Mesendoderm (in vitro differentiated cells): Measurements from ENCODE around the gene AMH.

Experiments
- DNase-seq: peaks from one replicate; pipeline ENCODE4 v3.0.0; 2013
- H2AK5ac ChIP-seq: 2 replicates; pipeline ENCODE4 v1.6.1; 2013; ENCODE audit warnings: low read length, inconsistent platforms
- H2BK120ac ChIP-seq: 2 replicates; pipeline ENCODE4 v1.6.1; 2013; ENCODE audit warnings: low read depth, mild to moderate bottlenecking, low read length, moderate library complexity, mixed read lengths
- H2BK15ac ChIP-seq: replicated peaks from 2 replicates; pipeline ENCODE4 v1.6.1; 2013; ENCODE audit warnings: low read depth, mild to moderate bottlenecking, moderate library complexity
- H2BK5ac ChIP-seq: 2 replicates; pipeline ENCODE4 v1.6.1; 2013; ENCODE audit warnings: low read length, inconsistent platforms
- H3K18ac ChIP-seq: 2 replicates; pipeline ENCODE4 v1.6.1; 2013; ENCODE audit warnings: mild to moderate bottlenecking, low read length, mixed read lengths
- H3K23ac ChIP-seq: one replicate; pipeline ENCODE4 v1.6.1; 2013; ENCODE audit warnings: low read length
- H3K27ac ChIP-seq: 2 replicates; pipeline ENCODE4 v1.5.1; 2013; ENCODE audit warnings: low read depth, mild to moderate bottlenecking, inconsistent platforms, low read length, moderate library complexity
- H3K27me3 ChIP-seq: 2 replicates; pipeline ENCODE4 v1.6.1; 2013; ENCODE audit warnings: low read length, control low read depth, mild to moderate bottlenecking, inconsistent platforms; ENCODE audit not compliant: insufficient read depth, poor library complexity
- H3K36me3 ChIP-seq: 2 replicates; pipeline ENCODE4 v1.6.1; 2013; ENCODE audit warnings: low read length, inconsistent platforms; ENCODE audit not compliant: control insufficient read depth, insufficient read depth
- H3K4ac ChIP-seq: one replicate; pipeline ENCODE4 v1.6.1; 2013; ENCODE audit warnings: low read depth, mild to moderate bottlenecking, low read length, moderate library complexity
- H3K4me1 ChIP-seq: 2 replicates; pipeline ENCODE4 v1.6.1; 2013; ENCODE audit warnings: low read depth, low read length, inconsistent platforms; ENCODE audit not compliant: control insufficient read depth
- H3K4me2 ChIP-seq: 2 replicates; pipeline ENCODE4 v1.6.1; 2013; ENCODE audit warnings: low read length
- H3K4me3 ChIP-seq: 2 replicates; pipeline ENCODE4 v1.5.1; 2013; ENCODE audit warnings: mild to moderate bottlenecking, low read length
- H3K56ac ChIP-seq: one replicate; pipeline ENCODE4 v1.6.1; 2013; ENCODE audit warnings: low read length
- H3K79me1 ChIP-seq: 2 replicates; pipeline ENCODE4 v1.6.1; 2013; ENCODE audit warnings: low read length, inconsistent platforms
- H3K79me2 ChIP-seq: 2 replicates; pipeline ENCODE4 v1.6.1; 2013; ENCODE audit warnings: mild to moderate bottlenecking, low read length; ENCODE audit not compliant: control insufficient read depth, insufficient read depth
- H3K9ac ChIP-seq: 2 replicates; pipeline ENCODE4 v1.6.1; 2013; ENCODE audit warnings: low read length, inconsistent platforms
- H4K5ac ChIP-seq: one replicate; pipeline ENCODE4 v1.6.1; 2013; ENCODE audit warnings: low read length
- H4K8ac ChIP-seq: one replicate; pipeline ENCODE4 v1.6.1; 2013; ENCODE audit warnings: low read depth, mild to moderate bottlenecking, control low read depth, low read length, moderate library complexity
- WGBS: extraction: QIAGEN DNeasy Blood & Tissue Kit; methylation state at CpG from one replicate; pipeline ENCODE4 v1.1.7; 2013; ENCODE audit warnings: low lambda C conversion rate, missing lambda C conversion rate; ENCODE audit not compliant: insufficient coverage; ENCODE audit errors: extremely low coverage; 5-methylcytosine and 5-hydroxymethylcytosine counted together

The AMH gene

DNA sequence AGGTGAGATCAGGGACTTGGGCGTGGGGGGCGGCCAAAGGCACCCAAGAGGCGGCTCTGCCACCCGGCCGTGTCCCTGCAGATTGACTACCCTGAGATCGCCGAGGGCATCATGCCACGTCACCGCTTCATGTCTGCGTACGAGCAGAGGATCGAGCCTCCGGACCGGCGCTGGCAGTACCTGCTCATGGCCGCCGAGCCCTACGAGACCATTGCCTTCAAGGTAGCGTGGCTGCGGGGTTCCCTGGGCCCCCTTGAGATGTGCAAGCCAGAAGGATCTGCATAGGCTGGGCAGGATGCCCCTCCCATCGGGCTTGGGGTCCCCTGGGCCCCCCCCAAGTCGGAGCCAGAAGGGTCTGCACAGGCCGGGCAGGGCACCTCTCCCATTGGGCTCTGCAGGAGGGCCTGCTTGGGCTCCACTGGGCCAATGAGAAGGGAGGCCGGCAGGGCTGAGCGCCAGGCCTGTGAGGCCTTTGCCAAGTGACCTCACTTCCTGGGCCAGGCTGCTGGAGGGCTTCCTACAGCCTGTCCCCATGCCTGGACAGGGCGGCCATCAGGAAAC is 2.2 kb upstream of the AMH start:
- no peak overlapping the region for H3K23ac ChIP-seq
- no peak overlapping the region for H3K9ac ChIP-seq
- no peak overlapping the region for H2BK120ac ChIP-seq
- peaks cover 18% of the 10 kb centered on the region for H3K79me2 ChIP-seq
- no peak for DNase-seq
- no peak overlapping the region for H3K56ac ChIP-seq
- no peaks in the 10 kb centered on the region for H3K4me1 ChIP-seq
- no peak overlapping the region for H2BK15ac ChIP-seq
- H3K27me3 ChIP-seq, result no peaks in the 10 kb centered on the region
- no CpG with 5 or more reads among the region's 26 CpGs for WGBS
- H2BK5ac ChIP-seq, result no peak overlapping the region
- no peak overlapping the region for H4K5ac ChIP-seq
- H3K36me3 ChIP-seq, result peaks cover 18% of the 10 kb centered on the region
- H2AK5ac ChIP-seq, result no peak overlapping the region
- no peak overlapping the region for H3K4ac ChIP-seq
- H3K27ac ChIP-seq, result no peak overlapping the region
- no peak overlapping the region for H3K4me3 ChIP-seq
- H4K8ac ChIP-seq, result no peak overlapping the region
- no peak overlapping the region for H3K4me2 ChIP-seq
- no peak overlapping the region for H3K18ac ChIP-seq
- H3K79me1 ChIP-seq, result peaks cover 11% of the 10 kb centered on the region

DNA sequence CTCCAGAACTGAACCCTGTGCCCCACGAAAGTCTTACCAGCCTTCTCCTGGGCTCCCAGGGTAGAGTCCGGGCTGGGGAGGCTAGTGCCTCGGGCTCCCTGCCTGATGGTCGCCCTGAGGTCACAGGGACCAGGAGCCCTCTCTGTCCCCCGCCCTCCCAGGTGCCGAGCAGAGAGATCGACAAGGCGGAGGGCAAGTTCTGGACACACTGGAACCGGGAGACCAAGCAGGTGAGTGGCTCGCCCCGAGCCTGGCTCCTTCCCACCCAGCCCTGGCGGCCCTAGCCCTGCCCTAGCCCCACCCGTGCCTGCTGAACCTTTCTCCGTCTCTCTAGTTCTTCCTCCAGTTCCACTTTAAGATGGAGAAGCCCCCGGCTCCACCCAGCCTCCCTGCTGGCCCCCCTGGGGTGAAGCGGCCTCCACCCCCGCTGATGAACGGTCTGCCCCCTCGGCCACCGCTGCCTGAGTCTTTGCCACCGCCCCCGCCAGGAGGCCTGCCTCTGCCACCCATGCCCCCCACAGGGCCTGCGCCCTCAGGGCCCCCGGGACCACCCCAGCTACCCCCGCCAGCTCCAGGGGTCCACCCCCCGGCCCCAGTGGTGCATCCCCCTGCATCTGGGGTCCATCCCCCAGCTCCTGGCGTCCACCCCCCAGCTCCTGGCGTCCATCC is 1.6 kb upstream of the AMH start:
- Histone ChIP-seq H3K23ac (no peak overlapping the region), H3K79me1 (peaks cover 11% of the 10 kb centered on the region), H3K4me1 (no peaks in the 10 kb centered on the region), H3K18ac (no peak overlapping the region), H3K27me3 (no peaks in the 10 kb centered on the region), H3K4me3 (no peak overlapping the region), H3K27ac (no peak overlapping the region), H2BK15ac (no peak overlapping the region), H3K4me2 (no peak overlapping the region), H3K79me2 (peaks cover 11% of the 10 kb centered on the region), H4K5ac (no peak overlapping the region), H2BK120ac (no peak overlapping the region), H3K56ac (no peak overlapping the region), H3K4ac (no peak overlapping the region), H4K8ac (no peak overlapping the region), H2AK5ac (no peak overlapping the region), H2BK5ac (no peak overlapping the region), H3K9ac (no peak overlapping the region), H3K36me3 (peaks cover 18% of the 10 kb centered on the region)
- no CpG with 5 or more reads among the region's 28 CpGs for WGBS
- no peak for DNase-seq

DNA sequence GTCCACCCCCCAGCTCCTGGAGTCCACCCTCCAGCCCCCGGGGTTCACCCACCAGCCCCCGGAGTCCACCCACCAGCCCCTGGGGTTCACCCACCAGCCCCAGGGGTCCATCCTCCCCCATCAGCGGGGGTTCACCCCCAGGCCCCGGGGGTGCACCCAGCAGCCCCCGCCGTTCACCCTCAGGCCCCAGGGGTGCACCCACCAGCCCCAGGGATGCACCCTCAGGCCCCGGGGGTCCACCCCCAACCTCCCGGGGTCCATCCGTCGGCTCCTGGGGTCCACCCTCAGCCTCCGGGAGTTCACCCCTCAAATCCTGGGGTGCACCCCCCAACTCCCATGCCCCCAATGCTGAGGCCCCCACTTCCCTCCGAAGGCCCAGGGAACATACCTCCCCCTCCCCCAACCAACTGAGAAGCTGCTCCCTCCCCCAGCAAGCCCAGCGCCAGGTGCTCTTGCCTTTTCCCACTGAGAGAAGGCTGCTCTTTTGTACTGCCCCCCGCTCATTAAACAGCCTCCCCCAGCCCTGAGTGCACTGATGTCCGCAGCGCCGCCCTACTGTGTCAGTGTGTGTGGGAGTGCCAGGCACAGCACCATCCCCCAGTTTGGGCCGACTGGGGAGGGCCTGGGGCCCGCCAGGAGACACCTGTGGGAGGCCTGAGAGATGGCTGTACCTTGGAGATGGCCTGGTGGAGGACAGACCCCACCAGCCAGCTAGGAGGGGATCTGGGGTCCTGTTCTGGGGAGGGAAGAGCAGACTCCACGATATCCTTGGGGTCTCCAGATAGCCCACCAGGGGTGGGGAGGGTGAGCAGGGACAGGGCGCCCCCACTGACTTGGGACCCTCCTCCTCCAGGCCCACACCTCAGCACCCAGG is 750 bp upstream of the AMH start:
- peaks cover 18% of the 10 kb centered on the region for H3K36me3 ChIP-seq
- H3K9ac ChIP-seq, result no peak overlapping the region
- no peak overlapping the region for H4K5ac ChIP-seq
- H3K79me2 ChIP-seq, result peaks cover 3% of the 10 kb centered on the region
- H3K4ac ChIP-seq, result no peak overlapping the region
- H3K56ac ChIP-seq, result no peak overlapping the region
- peaks cover 7% of the 10 kb centered on the region for H3K79me1 ChIP-seq
- H3K4me3 ChIP-seq, result no peak overlapping the region
- H2BK15ac ChIP-seq, result no peak overlapping the region
- no CpG with 5 or more reads among the region's 21 CpGs for WGBS
- no peak overlapping the region for H3K23ac ChIP-seq
- no peak overlapping the region for H2BK120ac ChIP-seq
- no peaks in the 10 kb centered on the region for H3K4me1 ChIP-seq
- no peak overlapping the region for H3K18ac ChIP-seq
- no peak overlapping the region for H3K4me2 ChIP-seq
- no peak overlapping the region for H2BK5ac ChIP-seq
- no peaks in the 10 kb centered on the region for H3K27me3 ChIP-seq
- no peak for DNase-seq
- no peak overlapping the region for H2AK5ac ChIP-seq
- no peak overlapping the region for H4K8ac ChIP-seq
- no peak overlapping the region for H3K27ac ChIP-seq

DNA sequence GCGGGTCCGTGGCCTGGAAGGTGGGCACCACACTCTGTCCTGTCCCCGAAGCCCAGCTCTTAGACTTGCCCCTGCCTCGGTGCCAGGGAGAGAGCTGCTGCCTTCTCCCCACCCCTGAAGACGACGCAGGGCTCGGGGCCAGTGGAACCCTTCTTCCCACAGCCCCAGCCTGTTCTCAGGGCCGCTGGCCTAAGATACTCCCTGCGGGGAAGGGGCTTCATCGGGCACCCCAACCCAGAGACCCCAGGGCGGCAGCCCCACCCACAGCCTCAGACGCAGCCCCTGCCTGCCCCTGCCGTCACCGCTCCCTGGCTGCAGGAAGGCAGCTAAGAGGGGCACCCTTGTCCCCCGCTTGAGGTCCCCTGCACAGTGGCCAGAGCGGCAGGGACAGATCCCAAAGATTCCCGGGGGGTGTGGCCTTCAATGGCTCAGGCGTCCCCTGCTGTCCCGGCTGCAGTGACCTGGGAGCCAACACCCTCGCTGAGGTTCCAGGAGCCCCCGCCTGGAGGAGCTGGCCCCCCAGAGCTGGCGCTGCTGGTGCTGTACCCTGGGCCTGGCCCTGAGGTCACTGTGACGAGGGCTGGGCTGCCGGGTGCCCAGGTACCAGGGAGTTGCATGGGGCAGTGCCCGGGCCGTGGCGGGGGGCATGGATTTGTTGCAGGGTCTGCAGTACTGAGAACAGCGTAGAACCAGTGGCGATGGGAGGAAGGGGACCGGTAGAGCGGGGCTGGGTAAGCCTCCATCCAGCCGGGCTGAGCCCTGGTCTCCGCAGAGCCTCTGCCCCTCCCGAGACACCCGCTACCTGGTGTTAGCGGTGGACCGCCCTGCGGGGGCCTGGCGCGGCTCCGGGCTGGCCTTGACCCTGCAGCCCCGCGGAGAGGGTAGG is 1.0 kb downstream of the AMH start:
- H2BK120ac ChIP-seq, result no peak overlapping the region
- no peak overlapping the region for H2BK15ac ChIP-seq
- no peaks in the 10 kb centered on the region for H3K79me2 ChIP-seq
- H2BK5ac ChIP-seq, result no peak overlapping the region
- H2AK5ac ChIP-seq, result no peak overlapping the region
- H3K36me3 ChIP-seq, result peaks cover 10% of the 10 kb centered on the region
- H3K23ac ChIP-seq, result no peak overlapping the region
- H4K8ac ChIP-seq, result no peak overlapping the region
- no peaks in the 10 kb centered on the region for H3K4me1 ChIP-seq
- H3K79me1 ChIP-seq, result no peaks in the 10 kb centered on the region
- H3K27ac ChIP-seq, result no peak overlapping the region
- no peak overlapping the region for H4K5ac ChIP-seq
- no peak overlapping the region for H3K4ac ChIP-seq
- no peak overlapping the region for H3K9ac ChIP-seq
- H3K4me3 ChIP-seq, result no peak overlapping the region
- no peaks in the 10 kb centered on the region for H3K27me3 ChIP-seq
- H3K4me2 ChIP-seq, result no peak overlapping the region
- H3K56ac ChIP-seq, result no peak overlapping the region
- WGBS, result no CpG with 5 or more reads among the region's 43 CpGs
- no peak overlapping the region for H3K18ac ChIP-seq
- no peak for DNase-seq

DNA sequence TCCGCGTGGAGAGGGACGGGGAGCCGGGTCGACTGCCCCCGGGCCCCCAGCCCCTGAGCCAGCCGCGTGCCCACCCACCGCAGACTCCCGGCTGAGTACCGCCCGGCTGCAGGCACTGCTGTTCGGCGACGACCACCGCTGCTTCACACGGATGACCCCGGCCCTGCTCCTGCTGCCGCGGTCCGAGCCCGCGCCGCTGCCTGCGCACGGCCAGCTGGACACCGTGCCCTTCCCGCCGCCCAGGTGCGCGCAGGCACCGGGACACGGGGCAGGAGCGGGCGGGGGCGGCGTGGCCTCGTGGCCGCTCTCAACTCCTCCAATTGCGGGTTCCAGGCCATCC is 1.6 kb downstream of the AMH start:
- H3K4me1 ChIP-seq, result no peaks in the 10 kb centered on the region
- no CpG with 5 or more reads among the region's 40 CpGs for WGBS
- H3K79me2 ChIP-seq, result no peaks in the 10 kb centered on the region
- no peak for DNase-seq
- no peak overlapping the region for H3K4ac ChIP-seq
- H4K5ac ChIP-seq, result no peak overlapping the region
- no peak overlapping the region for H3K56ac ChIP-seq
- H3K23ac ChIP-seq, result no peak overlapping the region
- no peak overlapping the region for H3K4me2 ChIP-seq
- no peaks in the 10 kb centered on the region for H3K27me3 ChIP-seq
- H3K18ac ChIP-seq, result no peak overlapping the region
- peaks cover 6% of the 10 kb centered on the region for H3K36me3 ChIP-seq
- H2BK120ac ChIP-seq, result no peak overlapping the region
- H2BK5ac ChIP-seq, result no peak overlapping the region
- H4K8ac ChIP-seq, result no peak overlapping the region
- H3K79me1 ChIP-seq, result no peaks in the 10 kb centered on the region
- no peak overlapping the region for H3K4me3 ChIP-seq
- H2AK5ac ChIP-seq, result no peak overlapping the region
- H2BK15ac ChIP-seq, result no peak overlapping the region
- no peak overlapping the region for H3K9ac ChIP-seq
- H3K27ac ChIP-seq, result no peak overlapping the region
